Peyer's patch (tissue), 4 donors: Measurements from ENCODE around the gene PIK3R3.

Source experiments
- CTCF ChIP-seq, 6 experiments: fragments of 450-650 bp in 4 of 6; fragments of 200-600 bp in 2 of 6; sonication (generic) in 1 of 6; IDR thresholded peaks; one replicate each; pipeline ENCODE4 v1.5.1; 2017 to 2019; ENCODE audit warnings: antibody characterized with exemption in 6 of 6, mild to moderate bottlenecking in 3 of 6, moderate library complexity in 1 of 6
- POLR2A ChIP-seq, 2 donors: fragments of 450-650 bp; IDR thresholded peaks; one replicate each; pipeline ENCODE4 v1.5.1; 2017; ENCODE audit warnings: antibody characterized with exemption in 2 of 2, mild to moderate bottlenecking in 2 of 2, moderate library complexity in 2 of 2

GRCh38 chr1:46158312-46159281, 26.2 kb upstream of the PIK3R3 start:
- TF ChIP-seq CTCF (IDR thresholded peaks at IDR 0.05) (no peak), POLR2A (IDR thresholded peaks at IDR 0.05) (no peak)
